H9 (cell line): ENCODE results near the gene TXNDC5. TPM values are rescaled to one million over a fixed set of nuclear protein-coding genes. Genes with fewer than 3 reads are reported as not detected.

Experiments used
- DNase-seq: peaks from one replicate; pipeline ENCODE4 v3.0.0-alpha.2; 2017
- H2AFZ ChIP-seq: one replicate; pipeline ENCODE4 v1.6.1; 2013; ENCODE audit warnings: mild to moderate bottlenecking, low read length, control low read depth, moderate library complexity
- H2AK5ac ChIP-seq: 2 replicates; pipeline ENCODE4 v1.6.1; 2013; ENCODE audit warnings: low read length, control low read depth, mixed read lengths; ENCODE audit not compliant: insufficient read length
- H2BK120ac ChIP-seq: one replicate; pipeline ENCODE4 v1.6.1; 2013; ENCODE audit warnings: low read depth, mild to moderate bottlenecking, low read length, control low read depth, inconsistent platforms; ENCODE audit not compliant: poor library complexity, severe bottlenecking
- H2BK12ac ChIP-seq: 2 replicates; pipeline ENCODE4 v1.6.1; 2013; ENCODE audit warnings: low read length, control low read depth, mixed read lengths, low read depth; ENCODE audit not compliant: insufficient read length
- H2BK15ac ChIP-seq: 2 replicates; pipeline ENCODE4 v1.6.1; 2013; ENCODE audit warnings: low read depth, low read length, control low read depth
- H2BK20ac ChIP-seq: one replicate; pipeline ENCODE4 v1.6.1; 2013; ENCODE audit warnings: low read depth, mild to moderate bottlenecking, low read length, control low read depth, inconsistent platforms; ENCODE audit not compliant: poor library complexity, severe bottlenecking
- H2BK5ac ChIP-seq: 2 replicates; pipeline ENCODE4 v1.6.1; 2013; ENCODE audit warnings: low read length, control low read depth, mixed read lengths; ENCODE audit not compliant: insufficient read length
- H3K14ac ChIP-seq: 2 replicates; pipeline ENCODE4 v1.6.1; 2013; ENCODE audit warnings: low read length, control low read depth; ENCODE audit not compliant: insufficient read depth
- H3K18ac ChIP-seq: 2 replicates; pipeline ENCODE4 v1.6.1; 2013; ENCODE audit warnings: low read depth, mild to moderate bottlenecking, mixed read lengths, low read length, control low read depth; ENCODE audit not compliant: insufficient read length
- H3K23ac ChIP-seq: 2 replicates; pipeline ENCODE4 v1.6.1; 2013; ENCODE audit warnings: low read length, control low read depth, mixed read lengths, low read depth; ENCODE audit not compliant: insufficient read length
- H3K23me2 ChIP-seq: 2 replicates; pipeline ENCODE4 v1.6.1; 2013; ENCODE audit warnings: low read depth, mild to moderate bottlenecking, mixed read lengths, low read length, control low read depth; ENCODE audit not compliant: insufficient read length, poor library complexity, severe bottlenecking
- H3K27ac ChIP-seq: 2 replicates; pipeline ENCODE4 v1.5.1; 2013; ENCODE audit warnings: low read length, control low read depth, mixed read lengths, low read depth; ENCODE audit not compliant: insufficient read length
- H3K27me3 ChIP-seq: 2 replicates; pipeline ENCODE4 v1.6.1; 2013; ENCODE audit warnings: low read length, control low read depth, inconsistent platforms; ENCODE audit not compliant: insufficient read depth
- H3K4ac ChIP-seq: 2 replicates; pipeline ENCODE4 v1.6.1; 2013; ENCODE audit warnings: low read depth, mild to moderate bottlenecking, control low read depth, inconsistent platforms, low read length, moderate library complexity
- H3K4me1 ChIP-seq: 2 replicates; pipeline ENCODE4 v1.6.1; 2013; ENCODE audit warnings: low read length, control low read depth, inconsistent platforms; ENCODE audit not compliant: insufficient read depth
- H3K4me2 ChIP-seq: 2 replicates; pipeline ENCODE4 v1.6.1; 2013; ENCODE audit warnings: low read length, control low read depth, mixed read lengths; ENCODE audit not compliant: insufficient read length, insufficient read depth
- H3K56ac ChIP-seq: 2 replicates; pipeline ENCODE4 v1.6.1; 2013; ENCODE audit warnings: low read depth, mild to moderate bottlenecking, mixed read lengths, low read length, control low read depth; ENCODE audit not compliant: insufficient read length
- H3K79me1 ChIP-seq: 2 replicates; pipeline ENCODE4 v1.6.1; 2013; ENCODE audit warnings: low read depth, mild to moderate bottlenecking, moderate library complexity, low read length, control low read depth, inconsistent platforms; ENCODE audit not compliant: insufficient read depth, poor library complexity, severe bottlenecking
- H3K79me2 ChIP-seq: 2 replicates; pipeline ENCODE4 v1.6.1; 2013; ENCODE audit warnings: low read length, control low read depth, inconsistent platforms; ENCODE audit not compliant: insufficient read depth
- H3K9ac ChIP-seq: 2 replicates; pipeline ENCODE4 v1.6.1; 2013; ENCODE audit warnings: low read length, control low read depth, mixed read lengths; ENCODE audit not compliant: insufficient read length; ENCODE audit errors: extremely low read depth
- H3K9me3 ChIP-seq: one replicate; pipeline ENCODE4 v1.6.1; 2013; ENCODE audit warnings: low read depth, low read length, inconsistent platforms; ENCODE audit not compliant: control insufficient read depth
- H3T11ph ChIP-seq: one replicate; pipeline ENCODE4 v1.6.1; 2013; ENCODE audit warnings: mild to moderate bottlenecking, low read length, control low read depth, inconsistent platforms
- H4K20me1 ChIP-seq: one replicate; pipeline ENCODE4 v1.6.1; 2013; ENCODE audit not compliant: control insufficient read depth, insufficient read length, insufficient read depth
- H4K5ac ChIP-seq: 2 replicates; pipeline ENCODE4 v1.6.1; 2013; ENCODE audit warnings: low read depth, mild to moderate bottlenecking, mixed read lengths, low read length, control low read depth; ENCODE audit not compliant: insufficient read length
- H4K8ac ChIP-seq: replicated peaks from 2 replicates; pipeline ENCODE4 v1.6.1; 2013; ENCODE audit warnings: low read length, control low read depth, mixed read lengths, low read depth; ENCODE audit not compliant: insufficient read length
- H4K91ac ChIP-seq: 2 replicates; pipeline ENCODE4 v1.6.1; 2013; ENCODE audit warnings: low read depth, mild to moderate bottlenecking, moderate library complexity, mixed read lengths, low read length, control low read depth; ENCODE audit not compliant: insufficient read length
- H3K27ac Mint-ChIP-seq, 3 experiments: 2 replicates in 2 of 3; 3 replicates in 1 of 3; pipeline ENCODE4 v1.8.0; 2020 to 2021; ENCODE audit warnings: mixed read lengths in 3 of 3, mild to moderate bottlenecking in 1 of 3, moderate library complexity in 1 of 3
- H3K27me3 Mint-ChIP-seq: 2 replicates; pipeline ENCODE4 v1.8.0; 2021; ENCODE audit warnings: low read depth, mild to moderate bottlenecking, moderate library complexity, mixed read lengths
- H3K36me3 Mint-ChIP-seq, 3 experiments: 2 replicates in 2 of 3; 3 replicates in 1 of 3; pipeline ENCODE4 v1.8.0; 2020 to 2021; ENCODE audit warnings: low read depth in 3 of 3, mixed read lengths in 3 of 3; ENCODE audit not compliant: insufficient read depth in 1 of 3
- H3K4me1 Mint-ChIP-seq, 2 experiments: 2 replicates each; pipeline ENCODE4 v1.8.0; 2020; ENCODE audit warnings: mixed read lengths in 2 of 2
- H3K4me3 Mint-ChIP-seq, 2 experiments: 2 replicates in 1 of 2; 3 replicates in 1 of 2; pipeline ENCODE4 v1.8.0; 2020 to 2021; ENCODE audit warnings: mild to moderate bottlenecking in 2 of 2, mixed read lengths in 2 of 2, moderate library complexity in 1 of 2
- H3K9me3 Mint-ChIP-seq, 2 experiments: 2 replicates in 1 of 2; 3 replicates in 1 of 2; pipeline ENCODE4 v1.8.0; 2020; ENCODE audit warnings: mild to moderate bottlenecking in 2 of 2, mixed read lengths in 2 of 2, moderate library complexity in 1 of 2
- WGBS: extraction: QIAGEN DNeasy Blood & Tissue Kit; methylation state at CpG from one replicate; pipeline ENCODE4 v1.1.7; 2013; ENCODE audit warnings: missing lambda C conversion rate, low lambda C conversion rate, mixed read lengths; ENCODE audit not compliant: insufficient read length; ENCODE audit errors: extremely low coverage; 5-methylcytosine and 5-hydroxymethylcytosine counted together
- total RNA-seq: library from RNA; stranded (reverse); gene quantifications from 2 replicates; pipeline ENCODE4 v1.2.1, GENCODE V29; 2021
- TF ChIP-seq, protein P1 (sequence below): fragments of 200-600 bp; sonication (generic); conservative IDR thresholded peaks from 3 replicates; pipeline ENCODE4 v1.8.0; 2021; ENCODE audit warnings: antibody characterized with exemption, mild to moderate bottlenecking

TXNDC5 gene
- total RNA-seq, 1 experiment from 2014 or later, result 130 TPM

- H3K36me3 Mint-ChIP-seq, result peaks cover 0 to 5% (median 2%) of the 10 kb centered on the region in 3 experiments; a peak in 3 of 7 replicates
Measured at GRCh38 chr6:7956257-7956656, 45.7 kb upstream of the TXNDC5 start.

More at GRCh38 chr6:7956257-7956656, 45.7 kb upstream of the TXNDC5 start:
- Histone ChIP-seq H3K4me1 (no peaks in the 10 kb centered on the region), H4K5ac (no peak overlapping the region), H4K20me1 (no peaks in the 10 kb centered on the region), H2BK20ac (no peak overlapping the region), H4K91ac (no peak overlapping the region), H3K4ac (no peak overlapping the region), H3K23ac (no peak overlapping the region), H3K23me2 (no peaks in the 10 kb centered on the region), H3K9ac (no peak overlapping the region), H2AK5ac (no peak overlapping the region), H3T11ph (no peak overlapping the region), H3K18ac (no peak overlapping the region), H4K8ac (no peak overlapping the region), H3K4me2 (no peak overlapping the region), H3K9me3 (no peaks in the 10 kb centered on the region), H3K27me3 (no peaks in the 10 kb centered on the region), H2BK12ac (no peak overlapping the region), H2BK5ac (no peak overlapping the region), H3K56ac (no peak overlapping the region), H3K79me2 (no peaks in the 10 kb centered on the region), H2BK120ac (no peak overlapping the region), H2AFZ (no peak overlapping the region), H2BK15ac (no peak overlapping the region), H3K14ac (no peak overlapping the region), H3K27ac (no peak overlapping the region), H3K79me1 (no peaks in the 10 kb centered on the region)
- no peak overlapping the region for H3K4me3 Mint-ChIP-seq
- H3K9me3 Mint-ChIP-seq, result peaks cover 5 to 7% of the 10 kb centered on the region in 2 experiments; a peak in 4 of 5 replicates
- no peaks in the 10 kb centered on the region for H3K4me1 Mint-ChIP-seq
- WGBS, result no CpG with 5 or more reads among the region's 1 CpG
- peaks cover 3% of the 10 kb centered on the region; the same call in 1 of the 2 replicates for H3K27me3 Mint-ChIP-seq
- H3K27ac Mint-ChIP-seq, result no peak overlapping the region
- TF ChIP-seq, protein P1, sequence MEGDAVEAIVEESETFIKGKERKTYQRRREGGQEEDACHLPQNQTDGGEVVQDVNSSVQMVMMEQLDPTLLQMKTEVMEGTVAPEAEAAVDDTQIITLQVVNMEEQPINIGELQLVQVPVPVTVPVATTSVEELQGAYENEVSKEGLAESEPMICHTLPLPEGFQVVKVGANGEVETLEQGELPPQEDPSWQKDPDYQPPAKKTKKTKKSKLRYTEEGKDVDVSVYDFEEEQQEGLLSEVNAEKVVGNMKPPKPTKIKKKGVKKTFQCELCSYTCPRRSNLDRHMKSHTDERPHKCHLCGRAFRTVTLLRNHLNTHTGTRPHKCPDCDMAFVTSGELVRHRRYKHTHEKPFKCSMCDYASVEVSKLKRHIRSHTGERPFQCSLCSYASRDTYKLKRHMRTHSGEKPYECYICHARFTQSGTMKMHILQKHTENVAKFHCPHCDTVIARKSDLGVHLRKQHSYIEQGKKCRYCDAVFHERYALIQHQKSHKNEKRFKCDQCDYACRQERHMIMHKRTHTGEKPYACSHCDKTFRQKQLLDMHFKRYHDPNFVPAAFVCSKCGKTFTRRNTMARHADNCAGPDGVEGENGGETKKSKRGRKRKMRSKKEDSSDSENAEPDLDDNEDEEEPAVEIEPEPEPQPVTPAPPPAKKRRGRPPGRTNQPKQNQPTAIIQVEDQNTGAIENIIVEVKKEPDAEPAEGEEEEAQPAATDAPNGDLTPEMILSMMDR, result no peak
- DNase-seq, result no peak
